Natural killer cell (primary cell): Measurements from ENCODE around the gene RICTOR. TPM values are rescaled to one million over a fixed set of nuclear protein-coding genes. Genes with fewer than 3 reads are reported as not detected.

Experiments
- ATAC-seq, 3 donors: fragments of 150-1000 bp in 2 of 3; fragments of 200-7000 bp in 1 of 3; cut with Tn5 transposase; 1 replicate in 1 of 3; 2 replicates in 2 of 3; pipeline ENCODE4 v1.10.0; 2021; ENCODE audit warnings: mild to moderate bottlenecking in 2 of 3, moderate library complexity in 2 of 3
- DNase-seq, 2 donors: peaks; one replicate each; pipeline versions ENCODE4 v3.0.0 to v3.0.0-alpha.2; 2013 to 2021; ENCODE audit warnings: mixed read lengths in 1 of 2
- H3K27ac ChIP-seq: one replicate; pipeline ENCODE4 v1.5.1; 2013; ENCODE audit warnings: mild to moderate bottlenecking, low read length
- H3K27me3 ChIP-seq: one replicate; pipeline ENCODE4 v1.6.1; 2013; ENCODE audit warnings: low read length; ENCODE audit not compliant: control insufficient read depth, insufficient read depth
- H3K36me3 ChIP-seq: one replicate; pipeline ENCODE4 v1.6.1; 2013; ENCODE audit warnings: low read length; ENCODE audit not compliant: control insufficient read depth, insufficient read depth
- H3K4me1 ChIP-seq: one replicate; pipeline ENCODE4 v1.6.1; 2013; ENCODE audit warnings: low read length; ENCODE audit not compliant: control insufficient read depth, insufficient read depth
- H3K4me3 ChIP-seq: one replicate; pipeline ENCODE4 v1.5.1; 2013; ENCODE audit warnings: low read length
- H3K9me3 ChIP-seq: one replicate; pipeline ENCODE4 v1.6.1; 2013; ENCODE audit warnings: low read length; ENCODE audit not compliant: control insufficient read depth, insufficient read depth
- H3K27ac Mint-ChIP-seq, 2 donors: one replicate each; pipeline ENCODE4 v1.8.0; 2022; ENCODE audit warnings: mild to moderate bottlenecking in 2 of 2, mixed read lengths in 2 of 2, moderate library complexity in 1 of 2
- H3K27me3 Mint-ChIP-seq, 2 donors: one replicate each; pipeline ENCODE4 v1.8.0; 2022; ENCODE audit warnings: low read depth in 2 of 2, mixed read lengths in 2 of 2
- H3K36me3 Mint-ChIP-seq: one replicate; pipeline ENCODE4 v1.8.0; 2022; ENCODE audit warnings: mixed read lengths
- H3K4me1 Mint-ChIP-seq, 2 donors: one replicate each; pipeline ENCODE4 v1.8.0; 2022; ENCODE audit warnings: mixed read lengths in 2 of 2
- H3K4me3 Mint-ChIP-seq: one replicate; pipeline ENCODE4 v1.8.0; 2022; ENCODE audit warnings: mild to moderate bottlenecking, moderate library complexity, mixed read lengths
- H3K9me3 Mint-ChIP-seq, 2 donors: one replicate each; pipeline ENCODE4 v1.8.0; 2022; ENCODE audit warnings: mixed read lengths in 2 of 2
- CTCF ChIP-seq: fragments of 200-600 bp; IDR thresholded peaks from one replicate; pipeline ENCODE4 v1.8.0; 2022; ENCODE audit warnings: antibody characterized with exemption
- WGBS: methylation state at CpG from one replicate; pipeline ENCODE4 v1.1.7; 2013; ENCODE audit warnings: missing lambda C conversion rate; ENCODE audit not compliant: insufficient coverage; 5-methylcytosine and 5-hydroxymethylcytosine counted together
- intact Hi-C: fragments of 100-400 bp; cut with micrococcal nuclease; formaldehyde crosslinking; loops from one replicate; pipeline ENCODE4 v1.14.2; 2022
- total RNA-seq, 4 donors: library from RNA; stranded (reverse); fragments of 120-200 nt in 1 of 4; gene quantifications; one replicate each; pipeline versions ENCODE4 v1.2.3 to v1.2.4, GENCODE V29; 2013 to 2022

Gene RICTOR
- total RNA-seq, 3 donors from 2014 or later (not counting 1 experiment from before 2014, with no cell fraction given), result 103 to 105 (median 103) TPM

- Histone ChIP-seq H3K27me3 (peaks cover 6% of the 10 kb centered on the region), H3K4me3 (no peak overlapping the region), H3K27ac (no peak overlapping the region), H3K9me3 (no peaks in the 10 kb centered on the region), H3K4me1 (no peaks in the 10 kb centered on the region), H3K36me3 (no peaks in the 10 kb centered on the region)
- intact Hi-C loops, result no loop called here
- 92% methylated on average over 1 of the region's 2 CpGs for WGBS
- no peak for TF ChIP-seq CTCF
- Mint-ChIP-seq H3K27me3 (peaks cover 22 to 25% of the 10 kb centered on the region in 2 donors), H3K4me3 (no peak overlapping the region), H3K4me1 (no peaks in the 10 kb centered on the region), H3K36me3 (no peaks in the 10 kb centered on the region), H3K9me3 (no peaks in the 10 kb centered on the region), H3K27ac (no peak overlapping the region)
- ATAC-seq (no peak), DNase-seq (no peak)
Measured at GRCh38 chr5:38927470-38927869, 146.7 kb downstream of the RICTOR start.

GRCh38 chr5:38926121-38926520 is 148.1 kb downstream of the RICTOR start:
- no peaks in the 10 kb centered on the region for H3K9me3 Mint-ChIP-seq
- no peak overlapping the region for H3K4me3 Mint-ChIP-seq
- no peaks in the 10 kb centered on the region for H3K36me3 Mint-ChIP-seq

GRCh38 chr5:38925154-38925925 is 148.9 kb downstream of the RICTOR start:
- H3K4me1 ChIP-seq, result no peaks in the 10 kb centered on the region
- Mint-ChIP-seq H3K27ac (no peak overlapping the region), H3K4me3 (no peak overlapping the region), H3K27me3 (peaks cover 27 to 32% of the 10 kb centered on the region in 2 donors), H3K4me1 (no peaks in the 10 kb centered on the region), H3K9me3 (no peaks in the 10 kb centered on the region), H3K36me3 (no peaks in the 10 kb centered on the region)
- WGBS, result 90% methylated on average over 6 of the region's 6 CpGs
- H3K4me3 ChIP-seq, result no peak overlapping the region
- H3K27ac ChIP-seq, result no peak overlapping the region
- peaks cover 6% of the 10 kb centered on the region for H3K27me3 ChIP-seq
- no peaks in the 10 kb centered on the region for H3K36me3 ChIP-seq
- no peaks in the 10 kb centered on the region for H3K9me3 ChIP-seq
- ATAC-seq (no peak), DNase-seq (no peak)
- intact Hi-C loops, result no loop called here
- TF ChIP-seq CTCF, result no peak

More at GRCh38 chr5:38926121-38926520, 148.1 kb downstream of the RICTOR start:
- Mint-ChIP-seq H3K27me3 (peaks cover 27 to 32% of the 10 kb centered on the region in 2 donors), H3K27ac (no peak overlapping the region), H3K4me1 (no peaks in the 10 kb centered on the region)
- Histone ChIP-seq H3K27me3 (peaks cover 6% of the 10 kb centered on the region), H3K9me3 (no peaks in the 10 kb centered on the region), H3K4me1 (no peaks in the 10 kb centered on the region), H3K4me3 (no peak overlapping the region), H3K27ac (no peak overlapping the region), H3K36me3 (no peaks in the 10 kb centered on the region)
- ATAC-seq (no peak), DNase-seq (no peak)
- intact Hi-C loops, result no loop called here
- WGBS, result 70% methylated on average over 2 of the region's 3 CpGs
- TF ChIP-seq CTCF, result no peak
